ENCODE results near the gene RASSF5.

The RASSF5 gene

GRCh38 chr1:206551986-206552326 is 44.6 kb downstream of the RASSF5 start:
- DNase-seq = no peak

GRCh38 chr1:206554211-206554610 is 46.9 kb downstream of the RASSF5 start:
- no peak for DNase-seq

DNA sequence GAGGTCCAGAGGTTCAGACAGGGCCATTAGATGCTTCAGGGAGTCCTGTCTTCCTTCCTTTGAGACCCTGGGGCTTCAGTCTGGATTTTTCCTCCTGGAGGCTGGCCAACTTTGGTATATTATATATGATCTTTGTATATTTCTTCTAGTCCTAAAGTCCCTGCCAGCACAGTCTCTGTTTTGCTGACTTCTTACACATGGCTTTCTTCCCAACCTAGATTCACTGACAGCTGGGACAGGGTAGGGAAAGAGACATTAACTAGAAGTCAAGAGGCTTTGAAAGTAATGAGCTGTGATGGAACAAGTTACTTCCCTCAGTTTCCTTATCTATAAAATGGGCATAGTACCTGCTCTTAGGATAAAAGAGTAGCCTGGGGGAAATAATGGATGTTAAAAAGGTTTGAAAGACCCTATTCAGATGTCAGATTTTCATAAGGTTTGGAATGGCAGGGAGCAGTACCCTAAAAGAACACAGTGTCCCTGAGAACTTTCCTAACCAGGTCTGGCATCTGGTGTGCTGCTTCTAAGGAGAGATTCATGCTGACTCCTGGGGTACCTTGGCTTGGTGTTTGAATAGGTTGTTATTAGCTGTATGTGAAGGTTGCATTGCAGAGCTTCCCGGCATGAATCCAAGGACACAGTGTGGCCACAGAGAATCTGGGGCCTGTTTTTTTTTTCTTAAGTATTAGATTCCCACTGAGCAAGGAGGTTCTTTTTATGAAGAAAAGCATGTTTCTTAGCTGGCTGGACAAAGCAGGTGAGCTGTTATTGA is 47.6 kb downstream of the RASSF5 start:
- DNase-seq = no peak

- no peak for DNase-seq
These were observed 48.2 kb downstream of the RASSF5 start for GRCh38 chr1:206555473-206555935.

DNA sequence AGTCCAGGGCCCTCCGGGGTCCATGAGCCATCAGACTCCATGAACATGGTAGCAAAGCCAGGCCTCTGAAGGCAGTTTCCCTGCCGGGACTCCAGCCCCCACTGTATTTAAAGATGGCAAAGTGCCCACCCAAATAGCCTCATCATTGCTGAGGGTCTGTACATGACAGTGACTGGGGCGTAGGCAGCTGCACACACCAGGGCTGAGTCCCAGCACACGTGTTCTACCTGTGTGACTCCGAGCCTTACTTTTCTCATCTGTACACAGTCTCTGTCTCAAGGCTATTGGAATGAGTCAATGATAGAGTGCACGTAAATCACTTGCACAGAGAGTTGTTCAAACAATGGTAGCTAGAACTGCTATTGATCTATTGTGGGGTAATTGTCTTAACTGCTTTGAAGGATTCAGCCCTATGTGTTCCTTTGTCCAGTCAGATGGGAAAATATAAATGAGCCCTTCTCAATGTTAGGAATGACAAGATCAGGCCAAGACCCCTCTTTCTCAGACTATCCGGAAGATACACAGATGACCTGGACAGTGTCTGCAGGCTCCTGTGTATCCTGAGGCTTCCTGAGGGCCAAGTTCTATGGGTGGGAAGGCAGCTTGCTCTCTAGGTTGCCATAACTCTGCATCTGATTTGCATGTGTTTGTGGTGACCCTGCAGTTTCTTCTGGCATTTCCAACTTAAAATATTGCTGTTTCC is 48.9 kb downstream of the RASSF5 start:
- no peak for DNase-seq

GRCh38 chr1:206556750-206557635 is 49.7 kb downstream of the RASSF5 start:
- no peak for DNase-seq

- no peak for DNase-seq
These were observed 50.5 kb downstream of the RASSF5 start for GRCh38 chr1:206557636-206558473.

GRCh38 chr1:206558794-206559671 is 51.7 kb downstream of the RASSF5 start:
- no peak for DNase-seq

GRCh38 chr1:206559672-206559995 is 52.3 kb downstream of the RASSF5 start:
- no peak for DNase-seq

- no peak for DNase-seq
These were observed 52.8 kb downstream of the RASSF5 start for GRCh38 chr1:206560007-206560716.

DNA sequence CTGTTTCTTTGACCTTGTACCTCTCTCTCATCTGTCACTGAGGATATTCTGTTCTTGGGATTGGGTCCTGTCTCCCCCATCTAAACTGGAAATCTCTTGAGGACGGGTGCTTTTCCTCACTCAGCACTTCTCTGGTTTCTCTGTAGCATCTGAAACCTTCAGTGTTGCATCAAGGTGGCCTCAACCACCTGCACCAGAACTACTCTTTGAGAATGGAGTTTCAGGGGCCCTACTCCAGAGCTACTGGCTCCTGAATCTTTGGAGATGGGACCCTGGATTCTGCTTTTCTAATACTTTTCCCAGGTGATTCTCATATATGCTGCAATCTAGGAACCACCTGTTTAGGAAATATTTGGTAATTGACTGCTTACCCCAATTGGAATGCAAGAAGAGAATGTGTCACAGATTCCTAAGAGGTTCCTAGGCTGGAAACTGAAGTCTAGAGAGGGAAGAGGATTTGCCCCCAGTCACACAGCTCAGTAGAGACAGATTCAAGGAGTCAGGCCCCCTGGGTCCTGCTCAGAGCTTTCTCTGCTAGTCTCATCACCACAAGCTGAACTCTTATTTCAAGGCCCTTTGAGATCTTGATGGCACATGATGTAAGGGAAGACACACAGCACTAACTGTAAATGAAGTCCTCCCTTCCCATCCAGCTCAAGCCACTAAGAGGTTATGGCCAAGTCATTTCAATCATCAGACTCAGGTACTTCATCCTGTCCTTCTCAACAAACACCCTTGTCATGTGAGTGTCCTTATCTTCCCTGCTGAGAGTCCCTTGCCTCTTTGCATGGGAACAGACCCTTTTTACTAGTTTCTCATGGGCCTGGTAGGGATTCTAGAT is 56.3 kb downstream of the RASSF5 start:
- DNase-seq = no peak

- DNase-seq = no peak
These were observed 58.7 kb downstream of the RASSF5 start for GRCh38 chr1:206565995-206566394.

- DNase-seq = no peak
These were observed 59.7 kb downstream of the RASSF5 start for GRCh38 chr1:206566999-206567398.

DNA sequence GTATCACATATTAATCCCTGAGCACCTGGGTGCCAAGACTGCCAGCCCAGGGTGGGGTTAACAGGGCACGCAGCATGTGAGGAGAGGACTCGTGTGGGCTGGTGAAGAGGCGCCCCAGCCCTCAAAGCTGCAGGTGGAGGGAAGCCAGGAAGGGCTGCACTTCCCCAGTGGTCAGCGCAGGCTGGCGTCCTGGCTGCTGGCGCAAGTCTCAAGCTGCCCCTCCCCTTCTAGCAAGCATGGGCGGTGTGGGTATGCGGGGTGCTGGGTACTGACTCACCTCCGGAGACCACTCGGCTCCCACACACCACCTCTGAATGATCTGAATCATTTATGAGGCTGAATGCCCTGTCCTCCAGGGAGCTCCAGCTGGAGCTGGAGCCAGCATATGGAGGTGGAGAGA is 60.9 kb downstream of the RASSF5 start:
- DNase-seq = no peak

DNA sequence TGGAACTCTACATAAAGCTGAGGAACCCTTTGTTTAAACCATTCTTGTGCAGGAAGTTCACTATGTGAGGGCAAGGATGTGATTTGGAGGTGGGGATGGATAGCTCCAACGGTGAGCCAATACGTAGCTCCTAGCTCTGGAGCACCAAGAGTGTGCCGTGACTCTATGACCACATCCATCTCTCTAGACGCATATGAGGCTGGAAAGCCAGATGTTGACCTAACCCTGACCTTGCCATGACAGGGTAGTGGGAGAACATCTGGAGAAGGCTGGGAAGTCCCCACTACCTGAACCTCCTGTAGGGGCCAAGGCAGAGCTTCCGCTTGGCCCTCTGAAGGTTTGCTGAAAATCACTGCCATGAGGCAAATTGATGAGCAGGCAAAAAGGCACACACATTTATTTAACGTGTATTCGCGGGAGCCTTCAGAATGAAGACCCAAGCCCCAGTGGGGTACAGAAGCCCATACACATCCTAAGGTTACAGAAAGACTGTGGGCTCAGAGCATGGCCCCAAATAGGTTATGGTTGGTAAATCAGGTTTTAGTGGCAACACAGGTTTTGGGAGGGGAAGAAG is 61.5 kb downstream of the RASSF5 start:
- DNase-seq = no peak

- DNase-seq = no peak
These were observed 62.2 kb downstream of the RASSF5 start for GRCh38 chr1:206569556-206569955.

- no peak for DNase-seq
These were observed 63.2 kb downstream of the RASSF5 start for GRCh38 chr1:206570529-206570928.

DNA sequence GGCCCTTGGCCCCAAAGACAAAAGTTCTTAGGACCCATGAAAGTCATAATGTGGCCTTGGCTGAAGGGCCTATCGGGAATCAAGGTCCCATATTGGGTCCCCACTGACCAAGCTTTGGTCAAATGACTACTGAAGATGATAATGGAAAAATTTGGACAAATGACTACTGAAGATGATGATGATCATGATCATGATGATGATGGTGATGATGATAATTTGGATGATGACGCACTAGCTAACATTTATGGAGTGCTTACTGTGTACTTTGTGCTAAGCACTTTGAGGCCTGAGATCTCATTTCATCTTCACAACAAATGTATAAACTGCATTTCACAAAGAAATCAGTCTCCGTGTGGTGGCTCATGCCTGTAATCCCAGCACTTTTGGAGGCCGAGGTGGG is 65.5 kb downstream of the RASSF5 start:
- no peak for DNase-seq

GRCh38 chr1:206573319-206573718 is 66.0 kb downstream of the RASSF5 start:
- DNase-seq = no peak

DNA sequence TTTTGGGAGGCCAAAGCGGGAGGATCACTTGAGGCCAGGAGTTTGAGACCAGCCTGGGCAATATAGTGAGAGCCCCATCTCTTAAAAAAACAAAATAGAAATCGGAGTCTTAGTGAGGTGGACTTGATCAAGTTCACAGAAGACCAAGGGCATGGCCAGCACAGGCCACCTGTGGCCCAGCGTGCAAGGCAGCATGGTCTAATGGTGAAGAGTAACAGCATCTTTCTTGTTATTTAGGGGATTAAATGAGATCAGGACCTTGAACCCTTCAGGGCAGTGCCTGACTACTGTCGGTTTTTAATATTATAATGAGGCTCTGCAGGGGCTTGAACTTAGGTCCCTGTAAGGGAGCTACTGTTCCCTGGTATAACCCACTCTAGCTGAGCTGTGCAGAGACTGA is 66.4 kb downstream of the RASSF5 start:
- no peak for DNase-seq
